HCT116 (cell line): ENCODE measurements around the gene SELPLG. TPM values are rescaled to one million over a fixed set of nuclear protein-coding genes. Genes with fewer than 3 reads are reported as not detected.

Source experiments
- ATAC-seq: fragments of 200-7000 bp; cut with Tn5 transposase; 2 replicates; pipeline ENCODE4 v1.9.1; 2020; ENCODE audit warnings: mild to moderate bottlenecking, moderate library complexity
- BruUV-seq: library from RNA; stranded (reverse); fragments of 400-500 nt; replicated peaks from 2 replicates; lab custom pipeline; 2021; lab: Mats Ljungman, UMichigan
- CTCF ChIA-PET: fragments of 300-600 bp; sonication (Branson Sonifier 250); formaldehyde crosslinking; loops from one replicate; lab custom pipeline; 2021; ENCODE audit warnings: antibody characterized with exemption; lab: Charles Lee
- POLR2A ChIA-PET: fragments of 300-600, 350-600 bp; sonication (Branson Sonifier 250); formaldehyde crosslinking; loops from one replicate; lab custom pipeline; 2021; ENCODE audit warnings: antibody characterized with exemption; lab: Charles Lee
- RAD21 ChIA-PET, 2 experiments: fragments of 300-600 bp; sonication (Branson Sonifier 250); formaldehyde crosslinking; loops; one replicate each; lab custom pipeline; 2023; ENCODE audit warnings: low total read pairs in 2 of 2; ENCODE audit not compliant: uncharacterized antibody in 2 of 2, unreplicated experiment in 2 of 2, low non-redundant PET in 1 of 2; lab: Charles Lee
- DNase-seq: peaks from one replicate; pipeline ENCODE4 v3.0.0-alpha.2; 2010; ENCODE audit warnings: low read depth, low spot score
- H2AFZ ChIP-seq: fragments of 200-600 bp; shearing (Covaris generic), sonication (generic); 2 replicates; pipeline ENCODE4 v1.6.1; 2017; ENCODE audit warnings: low read depth, mixed run types, mixed read lengths, antibody characterized with exemption, low read length; ENCODE audit not compliant: poor library complexity, severe bottlenecking
- H3K27ac ChIP-seq: 2 replicates; pipeline ENCODE4 v1.5.1; 2012; ENCODE audit warnings: low read depth, low read length
- H3K27me3 ChIP-seq: fragments of 200-600 bp; sonication (generic); 2 replicates; pipeline ENCODE4 v1.6.1; 2016; ENCODE audit warnings: mixed run types, low read length, mixed read lengths; ENCODE audit not compliant: insufficient read depth
- H3K36me3 ChIP-seq, 2 experiments: fragments of 200-500 bp in 1 of 2; fragments of 200-600 bp in 1 of 2; sonication (Bioruptor generic) in 1 of 2; sonication (generic) in 1 of 2; 2 replicates each; pipeline versions ENCODE4 v1.5.1 to v1.6.1; 2014 to 2016; ENCODE audit warnings: low read length in 2 of 2, inconsistent platforms in 1 of 2, mixed read lengths in 1 of 2, mixed run types in 1 of 2; ENCODE audit not compliant: insufficient read depth in 2 of 2, control insufficient read depth in 1 of 2
- H3K4me1 ChIP-seq, 2 experiments: fragments of 200-600 bp in 1 of 2; sonication (generic) in 1 of 2; 2 replicates each; pipeline versions ENCODE4 v1.5.1 to v1.6.1; 2012 to 2017; ENCODE audit warnings: low read length in 2 of 2, inconsistent platforms in 1 of 2, mild to moderate bottlenecking in 1 of 2, mixed read lengths in 1 of 2, mixed run types in 1 of 2, moderate library complexity in 1 of 2; ENCODE audit not compliant: insufficient read depth in 2 of 2, control insufficient read depth in 1 of 2
- H3K4me2 ChIP-seq: fragments of 200-600 bp; sonication (generic); 2 replicates; pipeline ENCODE4 v1.6.1; 2017; ENCODE audit warnings: mixed run types, low read length, mixed read lengths
- H3K4me3 ChIP-seq, 2 experiments: fragments of 200-600 bp in 1 of 2; sonication (generic) in 1 of 2; replicated peaks in 1 of 2; 2 replicates each; pipeline ENCODE4 v1.5.1; 2011 to 2016; ENCODE audit warnings: low read length in 2 of 2, control low read depth in 1 of 2, low read depth in 1 of 2, mild to moderate bottlenecking in 1 of 2, mixed read lengths in 1 of 2, mixed run types in 1 of 2
- H3K79me2 ChIP-seq: fragments of 200-600 bp; sonication (generic); 2 replicates; pipeline ENCODE4 v1.6.1; 2017; ENCODE audit warnings: mild to moderate bottlenecking, mixed run types, low read length, moderate library complexity, mixed read lengths; ENCODE audit not compliant: insufficient read depth
- H3K9ac ChIP-seq: fragments of 200-600 bp; sonication (generic); 2 replicates; pipeline ENCODE4 v1.6.1; 2016; ENCODE audit warnings: low read length, mixed read lengths
- H3K9me2 ChIP-seq: fragments of 200-600 bp; sonication (generic), shearing (Covaris generic); 2 replicates; pipeline ENCODE4 v1.6.1; 2017; ENCODE audit warnings: mixed run types, mild to moderate bottlenecking, moderate library complexity; ENCODE audit not compliant: insufficient read depth
- H3K9me3 ChIP-seq, 2 experiments: fragments of 200-500 bp in 1 of 2; fragments of 200-600 bp in 1 of 2; sonication (Bioruptor generic) in 1 of 2; sonication (generic) in 1 of 2; 2 replicates each; pipeline ENCODE4 v1.6.1; 2014 to 2017; ENCODE audit warnings: low read length in 2 of 2, mixed read lengths in 2 of 2, inconsistent platforms in 1 of 2, low read depth in 1 of 2, mild to moderate bottlenecking in 1 of 2, mixed run types in 1 of 2, moderate library complexity in 1 of 2; ENCODE audit not compliant: control insufficient read depth in 1 of 2, insufficient read depth in 1 of 2
- H4K20me1 ChIP-seq: fragments of 200-600 bp; sonication (generic), shearing (Covaris generic); 2 replicates; pipeline ENCODE4 v1.6.1; 2017; ENCODE audit warnings: mixed run types, mild to moderate bottlenecking, moderate library complexity; ENCODE audit not compliant: insufficient read depth
- CBX3 ChIP-seq: IDR thresholded peaks from 2 replicates; pipeline ENCODE4 v1.6.1; 2012; ENCODE audit warnings: low read depth
- EGR1 ChIP-seq: IDR thresholded peaks from 2 replicates; pipeline ENCODE4 v1.6.1; 2012; ENCODE audit warnings: low read depth
- EZH2 ChIP-seq: fragments of 200-600 bp; sonication (generic); IDR thresholded peaks from 2 replicates; pipeline ENCODE4 v1.6.1; 2017; ENCODE audit warnings: antibody characterized with exemption, mixed run types
- EZH2phosphoT487 ChIP-seq: fragments of 200-600 bp; IDR thresholded peaks from 2 replicates; pipeline ENCODE4 v1.6.1; 2018; ENCODE audit warnings: antibody characterized with exemption, borderline replicate concordance
- POLR2A ChIP-seq: IDR thresholded peaks from 2 replicates; pipeline ENCODE4 v1.7.0; 2011; ENCODE audit warnings: borderline replicate concordance; ENCODE audit not compliant: insufficient read depth, insufficient read length; ENCODE audit errors: extremely low read depth
- POLR2AphosphoS5 ChIP-seq: IDR thresholded peaks from 2 replicates; pipeline ENCODE4 v1.6.1; 2011; ENCODE audit warnings: mild to moderate bottlenecking, low read depth, low read length, moderate library complexity
- SIN3A ChIP-seq: IDR thresholded peaks from 2 replicates; pipeline ENCODE4 v1.6.1; 2012; ENCODE audit warnings: low read depth
- SP1 ChIP-seq: IDR thresholded peaks from 2 replicates; pipeline ENCODE4 v1.6.1; 2012; ENCODE audit warnings: low read depth
- SRF ChIP-seq: IDR thresholded peaks from 2 replicates; pipeline ENCODE4 v1.6.1; 2012; ENCODE audit warnings: low read depth
- TCF7L2 ChIP-seq: IDR thresholded peaks from 2 replicates; pipeline ENCODE4 v1.7.0; 2011; ENCODE audit warnings: borderline replicate concordance, inconsistent platforms; ENCODE audit not compliant: insufficient read depth, insufficient read length; ENCODE audit errors: extremely low read depth
- YY1 ChIP-seq: IDR thresholded peaks from 2 replicates; pipeline ENCODE4 v1.6.1; 2011; ENCODE audit warnings: low read length, low read depth, moderate library complexity, mild to moderate bottlenecking; ENCODE audit not compliant: insufficient replicate concordance; ENCODE audit errors: extremely low read depth
- ZNF274 ChIP-seq: fragments of 200-500 bp; sonication (Bioruptor generic); IDR thresholded peaks from 2 replicates; pipeline ENCODE4 v1.6.1; 2014; ENCODE audit warnings: mild to moderate bottlenecking, low read depth, low read length, inconsistent platforms
- intact Hi-C: fragments of 100-400 bp; cut with micrococcal nuclease; formaldehyde crosslinking; loops from 2 replicates; pipeline ENCODE4 v1.10.0; 2022
- total RNA-seq: library from RNA; stranded (reverse); gene quantifications from one replicate; pipeline ENCODE4 v1.2.1, GENCODE V29; 2021; ENCODE audit not compliant: unreplicated experiment
- TF ChIP-seq, protein P1 (sequence below): IDR thresholded peaks from 2 replicates; pipeline ENCODE4 v1.6.1; 2012; ENCODE audit warnings: low read depth
- TF ChIP-seq, protein P2 (sequence below): IDR thresholded peaks from 2 replicates; pipeline ENCODE4 v1.6.1; 2012

The SELPLG gene
- total RNA-seq, 1 experiment from 2014 or later: 1.2 TPM

DNA sequence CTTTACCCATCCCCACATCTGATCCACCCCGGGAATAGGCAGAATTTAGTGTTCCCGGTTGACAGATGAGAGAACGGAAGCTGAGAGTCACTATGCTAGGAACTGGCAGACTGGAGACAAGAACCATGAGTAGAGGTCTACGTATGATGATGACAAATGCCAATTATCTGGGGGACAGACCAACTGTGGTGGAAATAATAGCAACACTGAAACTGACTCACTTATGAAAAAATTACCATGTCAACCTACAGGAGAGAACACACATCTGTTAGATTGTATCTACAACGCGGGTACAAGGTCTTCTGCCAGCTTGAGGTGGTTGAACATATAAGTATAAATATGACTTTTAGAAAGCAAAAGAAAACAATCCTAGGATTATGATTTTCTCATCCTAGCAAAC lies 15.4 kb upstream of the SELPLG start (continued):
- TF ChIP-seq, protein P1, sequence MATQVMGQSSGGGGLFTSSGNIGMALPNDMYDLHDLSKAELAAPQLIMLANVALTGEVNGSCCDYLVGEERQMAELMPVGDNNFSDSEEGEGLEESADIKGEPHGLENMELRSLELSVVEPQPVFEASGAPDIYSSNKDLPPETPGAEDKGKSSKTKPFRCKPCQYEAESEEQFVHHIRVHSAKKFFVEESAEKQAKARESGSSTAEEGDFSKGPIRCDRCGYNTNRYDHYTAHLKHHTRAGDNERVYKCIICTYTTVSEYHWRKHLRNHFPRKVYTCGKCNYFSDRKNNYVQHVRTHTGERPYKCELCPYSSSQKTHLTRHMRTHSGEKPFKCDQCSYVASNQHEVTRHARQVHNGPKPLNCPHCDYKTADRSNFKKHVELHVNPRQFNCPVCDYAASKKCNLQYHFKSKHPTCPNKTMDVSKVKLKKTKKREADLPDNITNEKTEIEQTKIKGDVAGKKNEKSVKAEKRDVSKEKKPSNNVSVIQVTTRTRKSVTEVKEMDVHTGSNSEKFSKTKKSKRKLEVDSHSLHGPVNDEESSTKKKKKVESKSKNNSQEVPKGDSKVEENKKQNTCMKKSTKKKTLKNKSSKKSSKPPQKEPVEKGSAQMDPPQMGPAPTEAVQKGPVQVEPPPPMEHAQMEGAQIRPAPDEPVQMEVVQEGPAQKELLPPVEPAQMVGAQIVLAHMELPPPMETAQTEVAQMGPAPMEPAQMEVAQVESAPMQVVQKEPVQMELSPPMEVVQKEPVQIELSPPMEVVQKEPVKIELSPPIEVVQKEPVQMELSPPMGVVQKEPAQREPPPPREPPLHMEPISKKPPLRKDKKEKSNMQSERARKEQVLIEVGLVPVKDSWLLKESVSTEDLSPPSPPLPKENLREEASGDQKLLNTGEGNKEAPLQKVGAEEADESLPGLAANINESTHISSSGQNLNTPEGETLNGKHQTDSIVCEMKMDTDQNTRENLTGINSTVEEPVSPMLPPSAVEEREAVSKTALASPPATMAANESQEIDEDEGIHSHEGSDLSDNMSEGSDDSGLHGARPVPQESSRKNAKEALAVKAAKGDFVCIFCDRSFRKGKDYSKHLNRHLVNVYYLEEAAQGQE: no peak
- TF ChIP-seq POLR2A (no peak), EZH2 (no peak)

DNA sequence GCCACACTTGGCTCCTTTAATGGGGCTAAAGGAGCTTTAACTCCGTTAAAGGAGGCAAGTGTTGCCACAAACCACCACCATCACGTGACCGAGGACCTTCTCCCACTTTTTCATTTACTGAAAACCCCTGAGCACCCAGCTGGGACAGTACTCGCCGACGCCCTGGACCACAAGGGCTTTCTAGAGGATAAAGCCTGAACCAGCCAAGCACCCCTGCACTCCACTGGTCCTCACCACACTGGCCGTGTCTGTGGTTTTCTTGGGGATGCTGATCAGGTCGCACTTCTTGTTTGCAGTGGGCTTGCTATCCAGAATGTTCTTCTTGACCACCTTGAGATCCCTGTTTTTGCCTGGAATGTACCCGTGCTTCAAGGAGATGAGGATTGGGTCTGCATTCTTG lies 14.7 kb upstream of the SELPLG start:
- Histone ChIP-seq H3K4me1 (peaks cover 91 to 99% of the 10 kb centered on the region in 2 experiments), H3K27ac (no peak overlapping the region), H3K27me3 (no peaks in the 10 kb centered on the region), H3K36me3 (peaks cover 0 to 15% of the 10 kb centered on the region in 2 experiments; a peak in 2 of 4 replicates), H3K79me2 (no peaks in the 10 kb centered on the region), H3K4me3 (no peak overlapping the region), H2AFZ (no peak overlapping the region), H3K9me2 (no peaks in the 10 kb centered on the region), H4K20me1 (no peaks in the 10 kb centered on the region), H3K9ac (no peak overlapping the region), H3K9me3 (no peaks in the 10 kb centered on the region), H3K4me2 (peak overlapping the region; percentile 66; the same call in 1 of the 2 replicates)
- no TSS peak for BruUV-seq
- ChIA-PET CTCF (no interaction called here), POLR2A (no interaction called here), RAD21 (no interaction called here)
- intact Hi-C loops: no loop called here
- no peak for DNase-seq
- no peak for ATAC-seq
- TF ChIP-seq CBX3 (no peak), POLR2A (no peak), TCF7L2 (no peak), ZNF274 (no peak), YY1 (no peak), EZH2phosphoT487 (no peak), SRF (no peak), POLR2AphosphoS5 (no peak), SIN3A (no peak), SP1 (no peak), EGR1 (no peak)
- TF ChIP-seq, protein P1: no peak
- TF ChIP-seq, protein P2, sequence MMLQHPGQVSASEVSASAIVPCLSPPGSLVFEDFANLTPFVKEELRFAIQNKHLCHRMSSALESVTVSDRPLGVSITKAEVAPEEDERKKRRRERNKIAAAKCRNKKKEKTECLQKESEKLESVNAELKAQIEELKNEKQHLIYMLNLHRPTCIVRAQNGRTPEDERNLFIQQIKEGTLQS: no peak
